GM21717 (cell line): Measurements from ENCODE around the gene PITPNM2.
"Not testable (repeated sequence)": the region's sequence is repeated elsewhere in the genome, so short reads cannot be mapped to it uniquely, and the experiment has no call there.

Source experiments
- ATAC-seq: cut with Tn5 transposase; IDR thresholded peaks from one replicate; pipeline ENCODE4 v1.9.1; 2021; ENCODE audit warnings: mild to moderate bottlenecking, moderate library complexity; ENCODE audit not compliant: unreplicated experiment

PITPNM2 gene

DNA sequence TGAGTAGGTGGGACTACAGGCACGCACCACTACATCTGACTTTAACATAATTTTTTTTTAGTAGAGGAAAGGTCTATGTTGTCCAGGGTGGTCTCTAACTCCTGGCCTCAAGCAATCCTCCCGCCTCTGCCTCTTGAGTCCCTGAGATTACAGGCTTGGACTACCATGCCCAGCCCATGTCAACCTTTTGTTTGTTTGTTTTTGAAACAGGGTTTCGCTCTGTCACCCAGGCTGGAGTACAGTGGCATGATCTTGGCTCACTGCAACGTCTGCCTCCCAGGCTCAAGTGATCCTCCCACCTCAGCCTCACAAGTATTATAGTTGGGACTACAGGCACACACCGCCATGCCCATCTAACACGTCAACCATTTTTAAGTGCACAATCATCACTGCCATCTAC, 29.2 kb downstream of the PITPNM2 start:
- ATAC-seq, result no peak

GRCh38 chr12:123120452-123121166, 30.3 kb downstream of the PITPNM2 start:
- ATAC-seq, result peak; percentile 24

DNA sequence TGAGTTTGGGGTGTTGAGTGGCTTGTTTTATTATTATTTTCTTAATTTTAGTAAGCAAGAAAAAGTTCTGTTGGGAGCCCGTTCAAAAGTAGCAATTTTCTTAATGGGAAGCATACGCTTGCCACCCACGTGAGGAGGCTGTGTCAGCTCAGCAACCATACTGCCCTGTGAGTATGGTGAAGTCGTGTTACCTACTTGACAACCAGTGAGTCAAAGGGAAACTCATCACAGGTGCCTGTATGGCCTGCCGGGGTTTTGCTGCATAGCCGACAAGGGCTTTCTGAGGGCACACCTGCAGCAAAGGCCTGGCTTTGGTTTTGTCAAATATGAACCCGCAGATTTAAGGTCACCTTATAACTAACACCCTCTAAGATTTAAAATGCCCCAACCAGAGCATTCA, 31.1 kb downstream of the PITPNM2 start:
- peak; percentile 75 for ATAC-seq

GRCh38 chr12:123118497-123118896, 32.4 kb downstream of the PITPNM2 start:
- ATAC-seq, result no peak

- peak; percentile 40 for ATAC-seq
Measured at GRCh38 chr12:123115409-123116121, 35.3 kb downstream of the PITPNM2 start.

DNA sequence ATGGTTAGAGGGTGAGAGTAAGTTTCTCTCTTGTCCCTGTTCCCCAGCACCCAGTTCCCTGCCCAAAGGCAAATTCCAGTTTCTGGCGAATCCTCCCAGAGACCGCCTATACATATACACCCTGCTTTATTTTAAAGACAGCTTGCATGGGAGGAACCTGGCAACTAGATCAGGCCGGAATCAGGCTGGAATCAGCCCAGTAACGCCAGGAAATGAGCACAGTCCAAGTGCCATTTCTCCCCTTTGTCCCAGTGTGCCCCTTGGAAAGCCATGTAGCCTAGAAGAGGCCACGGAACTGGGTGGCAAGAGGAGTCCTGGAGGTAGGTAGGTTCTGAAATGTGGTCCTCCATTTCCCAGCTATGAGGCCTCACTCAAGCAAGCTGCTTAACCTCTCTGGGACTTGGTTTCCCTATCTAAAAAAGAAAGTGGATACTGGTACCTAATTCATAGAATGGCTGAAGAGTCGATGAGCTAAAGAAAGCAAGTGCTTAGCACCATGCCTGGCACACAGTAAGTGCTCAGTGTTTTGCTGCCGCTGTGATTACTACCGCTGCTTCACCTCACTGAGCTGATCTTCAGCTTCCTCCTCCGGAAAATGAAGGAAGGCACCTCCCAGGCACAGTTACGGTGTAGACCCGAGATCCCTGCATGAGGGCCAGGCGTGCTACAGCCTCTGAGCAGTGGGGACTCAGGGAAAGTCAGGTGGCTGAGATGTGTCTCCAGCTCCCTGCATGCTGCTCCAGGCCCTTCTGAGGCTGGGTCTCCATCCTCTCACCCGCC, 36.4 kb downstream of the PITPNM2 start:
- ATAC-seq, result no peak

GRCh38 chr12:123113026-123113425, 37.9 kb downstream of the PITPNM2 start:
- ATAC-seq, result no peak

DNA sequence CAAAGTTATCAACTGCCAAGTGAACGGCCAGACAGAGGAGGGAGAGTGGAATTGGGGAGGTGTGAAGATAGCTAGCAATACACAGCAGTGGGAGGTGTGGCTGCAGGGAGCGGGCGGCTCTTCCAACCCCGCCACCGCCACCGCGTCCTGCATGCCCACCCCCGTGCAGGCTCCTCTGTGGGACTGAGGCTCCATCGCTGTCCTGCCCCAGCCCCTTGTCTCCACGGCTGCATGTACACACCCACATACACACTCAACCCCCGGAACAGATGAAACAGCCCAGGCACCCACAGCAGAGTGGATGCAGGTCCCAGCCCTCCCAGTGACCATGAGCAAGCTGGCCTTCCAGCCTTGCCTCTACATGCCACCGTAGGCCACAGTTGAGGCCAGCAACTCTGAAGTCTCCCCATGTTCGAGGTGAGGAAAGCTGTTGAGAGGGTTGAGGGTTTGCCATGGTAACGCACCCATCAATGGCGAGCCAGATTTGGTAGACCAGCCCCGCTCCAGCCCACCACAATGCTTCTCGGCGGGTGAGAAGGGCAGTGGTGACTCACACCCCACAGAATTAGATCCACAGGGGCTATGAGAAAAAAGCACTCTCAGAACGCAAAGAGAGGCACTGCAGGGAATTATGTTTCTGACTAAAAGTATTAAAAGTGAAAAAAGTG, 39.3 kb downstream of the PITPNM2 start:
- ATAC-seq, result no peak

GRCh38 chr12:123109319-123109772, 41.5 kb downstream of the PITPNM2 start:
- no peak for ATAC-seq

GRCh38 chr12:123108682-123109066, 42.2 kb downstream of the PITPNM2 start:
- ATAC-seq, result no peak

DNA sequence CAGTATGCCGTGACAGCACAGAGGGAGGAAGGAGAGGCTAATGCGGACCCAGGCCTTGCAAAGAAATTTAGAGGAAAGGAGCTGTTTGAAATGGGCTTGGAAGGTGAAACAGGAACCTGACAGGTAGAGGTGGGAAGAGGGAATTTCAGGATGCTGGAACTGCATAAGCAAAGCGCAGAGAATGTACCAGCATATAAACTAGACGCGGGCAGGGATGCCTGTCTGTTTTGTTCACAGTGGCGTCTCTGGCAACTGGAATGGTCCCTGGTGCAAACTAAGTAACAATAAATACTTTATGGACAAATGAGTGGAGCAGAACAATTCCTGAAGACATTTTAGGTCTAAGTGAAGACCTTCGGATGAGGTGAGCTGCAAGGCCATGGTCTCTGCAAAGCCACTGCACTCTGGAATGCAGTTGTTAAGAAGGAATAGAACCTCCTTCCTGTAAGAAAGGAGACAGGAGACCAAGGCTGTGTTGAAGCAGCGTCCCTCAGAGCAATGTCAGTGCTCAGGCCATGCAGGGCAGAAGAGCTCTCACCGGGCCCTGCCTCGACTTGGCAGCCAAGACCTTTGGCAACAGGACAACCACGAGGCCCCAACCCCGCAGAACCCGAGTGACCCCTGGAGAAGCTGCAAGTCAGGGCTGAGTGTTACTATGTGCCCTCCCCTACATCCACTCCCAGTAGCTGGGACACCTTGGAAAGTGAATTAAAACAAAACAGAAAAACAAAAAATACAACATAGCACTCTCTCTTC, 42.8 kb downstream of the PITPNM2 start:
- no peak for ATAC-seq

DNA sequence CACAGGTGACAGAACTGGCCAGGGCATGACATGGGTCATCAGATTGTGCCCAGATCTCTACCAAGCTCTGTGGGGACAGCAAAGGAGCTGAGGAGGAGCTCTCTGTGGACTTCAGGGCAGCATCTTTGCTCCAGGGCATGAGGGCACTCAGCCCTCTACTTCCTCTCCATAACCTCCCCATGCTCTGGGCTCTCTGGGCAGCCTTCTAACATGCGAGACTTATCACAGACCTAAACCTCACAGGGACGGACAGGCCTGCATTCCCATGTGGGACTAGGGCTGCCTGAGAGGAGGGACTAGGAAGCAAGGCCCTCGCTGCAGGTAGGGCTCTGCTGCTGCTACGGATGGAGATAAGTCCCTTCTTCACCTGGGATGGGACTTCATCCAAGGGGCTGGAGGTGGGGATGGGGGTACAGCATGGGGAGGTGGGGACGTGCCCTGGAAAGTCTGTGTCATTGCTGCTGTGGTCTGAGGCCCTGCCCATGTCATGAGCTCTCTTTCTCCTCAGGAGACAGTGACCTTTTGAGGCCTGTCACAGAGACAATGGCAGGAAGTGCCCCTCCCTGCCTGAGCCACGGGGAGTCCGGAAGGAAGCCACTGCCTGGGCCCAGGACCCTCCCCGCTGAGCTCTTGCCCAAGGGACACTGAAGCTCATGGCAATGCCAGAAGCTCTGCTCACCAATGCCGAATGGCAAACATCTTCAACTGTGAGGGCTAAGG, 44.1 kb downstream of the PITPNM2 start:
- ATAC-seq, result no peak

DNA sequence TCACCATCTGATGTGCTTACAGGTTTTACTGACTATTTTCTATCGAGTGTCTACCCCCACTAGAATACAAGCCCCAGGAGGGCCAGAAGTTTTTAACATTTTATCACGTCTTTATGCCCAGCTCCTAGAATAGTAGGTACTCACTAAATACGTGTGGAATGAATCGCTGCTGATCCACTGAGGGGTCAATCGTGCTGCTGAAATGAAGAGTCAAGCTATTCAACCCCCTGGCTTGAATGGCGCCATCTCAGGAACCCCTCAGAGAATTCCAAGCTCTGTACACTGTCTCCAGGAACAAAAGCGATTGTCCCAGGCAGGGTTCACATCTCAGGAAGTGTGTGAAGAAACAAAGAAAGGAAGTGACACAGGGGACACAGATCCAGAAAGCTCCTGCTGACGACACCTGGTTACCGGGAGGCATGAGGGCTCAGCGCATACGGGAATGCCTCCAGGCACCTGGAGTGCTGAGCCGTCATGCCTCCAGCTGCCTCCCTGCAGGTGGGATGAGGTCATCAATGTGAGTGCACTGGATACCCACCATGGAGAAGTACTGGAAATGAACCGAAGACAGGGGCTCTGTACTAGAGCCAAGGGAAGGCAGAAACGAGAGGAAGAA, 45.6 kb downstream of the PITPNM2 start:
- no peak for ATAC-seq

GRCh38 chr12:123104809-123105208, 46.1 kb downstream of the PITPNM2 start:
- no peak for ATAC-seq

GRCh38 chr12:123104094-123104493, 46.8 kb downstream of the PITPNM2 start:
- ATAC-seq, result not testable (repeated sequence)

DNA sequence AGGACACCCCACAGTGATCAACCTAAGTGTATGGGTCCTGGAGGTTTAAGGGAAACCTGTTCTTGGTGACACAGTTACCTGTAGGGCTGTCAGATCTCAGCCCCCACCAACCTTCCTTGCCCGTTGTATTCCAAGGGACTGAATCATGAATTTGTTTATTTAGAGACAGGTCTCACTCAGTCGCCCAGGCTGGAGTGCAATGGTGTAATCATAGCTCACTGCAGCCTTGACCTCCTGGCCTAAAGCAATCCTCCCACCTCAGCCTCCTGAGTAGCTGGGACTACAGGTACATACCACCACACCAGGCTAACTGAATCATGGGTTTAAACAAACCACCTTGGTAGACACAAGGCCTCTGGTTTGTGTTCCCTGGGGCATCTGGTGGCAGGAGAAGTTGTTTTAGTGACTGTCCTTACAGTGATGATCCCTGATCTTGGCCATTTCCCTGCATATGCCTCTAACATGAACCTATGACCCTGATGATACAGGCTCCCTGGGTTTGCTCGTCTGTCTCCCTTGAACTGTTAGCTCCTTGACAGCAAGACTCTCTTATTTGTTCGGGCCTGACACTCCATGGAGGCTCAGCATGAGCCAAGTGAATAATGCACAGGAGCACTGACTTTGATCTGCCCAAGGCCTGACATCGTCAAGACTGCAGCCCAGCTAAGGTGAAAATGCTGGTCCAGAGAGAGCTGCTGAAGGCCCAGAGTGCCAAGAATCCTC, 47.9 kb downstream of the PITPNM2 start:
- ATAC-seq, result no peak

GRCh38 chr12:123102366-123102765, 48.5 kb downstream of the PITPNM2 start:
- ATAC-seq, result no peak

DNA sequence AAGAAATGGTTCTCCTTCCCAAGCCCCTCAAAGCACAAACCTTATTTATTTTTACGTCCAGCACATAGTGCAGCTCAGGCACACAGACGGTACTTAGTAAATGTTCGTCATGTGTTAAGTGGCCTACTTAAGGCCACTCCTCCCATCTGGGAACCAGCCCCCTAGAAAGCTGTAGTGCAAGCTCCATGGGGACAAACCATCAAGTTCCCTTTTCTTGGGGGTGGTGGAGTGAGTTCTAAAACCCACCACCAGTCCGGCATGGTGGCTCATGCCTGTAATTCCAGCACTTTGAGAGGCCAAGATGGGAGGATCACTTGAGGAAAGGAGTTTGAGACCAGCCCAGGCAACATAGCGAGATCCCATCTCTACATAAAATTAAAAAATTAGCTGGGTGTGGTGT, 49.4 kb downstream of the PITPNM2 start:
- no peak for ATAC-seq
